Measurements from ENCODE around the gene SNRPA. TPM values are rescaled to one million over a fixed set of nuclear protein-coding genes. Genes with fewer than 3 reads are reported as not detected.

The SNRPA gene
- total RNA-seq, 1 experiment from 2014 or later, result 225 TPM

DNA sequence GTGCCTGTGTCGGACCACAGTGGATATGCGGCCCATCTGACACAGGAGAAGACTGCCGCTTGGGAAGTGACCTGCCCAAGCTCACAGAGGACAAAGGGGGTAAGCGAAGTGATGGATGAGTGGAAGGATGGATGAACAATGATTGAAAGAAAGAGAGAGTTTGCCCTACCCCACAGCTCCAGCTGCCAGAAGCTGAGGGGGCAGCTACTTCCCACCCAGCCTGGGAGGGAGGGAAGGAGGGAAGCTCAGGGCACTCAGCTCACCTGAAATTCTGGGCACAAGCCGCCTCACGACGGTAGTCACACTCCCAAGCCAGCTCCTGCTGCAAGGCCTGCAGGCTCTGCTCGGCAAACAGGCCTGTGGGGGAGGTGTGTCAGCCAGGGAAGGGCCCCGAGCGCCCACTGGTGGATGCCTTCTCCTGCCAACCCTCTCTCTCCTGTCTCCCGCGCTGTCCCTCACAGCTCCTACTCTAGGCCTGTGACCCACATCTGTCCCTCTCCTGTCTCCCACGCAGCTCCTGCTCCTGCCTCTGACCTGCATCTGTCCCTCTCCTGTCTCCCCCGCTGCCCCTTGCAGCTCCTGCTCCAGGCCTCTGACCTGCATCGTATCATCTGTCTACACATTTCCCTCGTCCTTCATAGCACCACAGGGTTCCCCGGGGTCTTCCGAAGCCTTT is 48.5 kb upstream of the SNRPA start:
- Histone ChIP-seq H3K18ac (ENCODE audit: insufficient read length, low read depth, low read length) (no peak overlapping the region), H4K91ac (ENCODE audit: insufficient read length, low read depth, low read length) (no peak overlapping the region), H3K9ac (ENCODE audit: extremely low read depth, insufficient read length, low read length) (no peak overlapping the region), H3K23me2 (ENCODE audit: insufficient read length, low read depth, low read length, poor library complexity, severe bottlenecking) (no peaks in the 10 kb centered on the region), H2BK20ac (ENCODE audit: low read depth, low read length, poor library complexity, severe bottlenecking) (no peak overlapping the region), H4K8ac (replicated peaks; ENCODE audit: insufficient read length, low read depth, low read length) (no peak overlapping the region), H2AK5ac (ENCODE audit: insufficient read length, low read length) (no peak overlapping the region), H2BK120ac (ENCODE audit: low read depth, low read length, poor library complexity, severe bottlenecking) (no peak overlapping the region), H4K20me1 (ENCODE audit: control insufficient read depth, insufficient read depth, insufficient read length) (no peaks in the 10 kb centered on the region), H3K4me2 (ENCODE audit: insufficient read depth, insufficient read length, low read length) (no peak overlapping the region), H3K23ac (ENCODE audit: insufficient read length, low read depth, low read length) (no peak overlapping the region), H3T11ph (ENCODE audit: low read length) (no peak overlapping the region), H2BK15ac (ENCODE audit: low read depth, low read length) (no peak overlapping the region), H3K27ac (ENCODE audit: insufficient read length, low read depth, low read length) (no peak overlapping the region), H3K79me1 (ENCODE audit: insufficient read depth, low read depth, low read length, poor library complexity, severe bottlenecking) (no peaks in the 10 kb centered on the region), H2BK12ac (ENCODE audit: insufficient read length, low read depth, low read length) (no peak overlapping the region), H3K4ac (ENCODE audit: low read depth, low read length) (no peak overlapping the region), H3K27me3 (ENCODE audit: insufficient read depth, low read length) (no peaks in the 10 kb centered on the region), H3K79me2 (ENCODE audit: insufficient read depth, low read length) (no peaks in the 10 kb centered on the region), H3K14ac (ENCODE audit: insufficient read depth, low read length) (no peak overlapping the region), H2BK5ac (ENCODE audit: insufficient read length, low read length) (no peak overlapping the region), H4K5ac (ENCODE audit: insufficient read length, low read depth, low read length) (no peak overlapping the region), H3K56ac (ENCODE audit: insufficient read length, low read depth, low read length) (no peak overlapping the region), H2AFZ (ENCODE audit: low read length) (no peak overlapping the region), H3K4me1 (ENCODE audit: insufficient read depth, low read length) (no peaks in the 10 kb centered on the region), H3K9me3 (ENCODE audit: control insufficient read depth, low read depth, low read length) (no peaks in the 10 kb centered on the region)
- Mint-ChIP-seq H3K27me3 (ENCODE audit: low read depth) (no peaks in the 10 kb centered on the region; the same call in 1 of the 2 replicates), H3K4me1 (peaks cover 5 to 13% of the 10 kb centered on the region in 2 experiments; a peak in 3 of 4 replicates), H3K9me3 (no peaks in the 10 kb centered on the region), H3K36me3 (ENCODE audit: insufficient read depth in 1 of 3, low read depth in 3 of 3) (peaks cover 29 to 57% (median 49%) of the 10 kb centered on the region in 3 experiments), H3K27ac (peak overlapping the region; percentile 46 to 72 (median 62); a peak in 4 of 7 replicates), H3K4me3 (no peak overlapping the region)
- WGBS (ENCODE audit: extremely low coverage, insufficient read length, low lambda C conversion rate), result no CpG with 5 or more reads among the region's 18 CpGs
- peak; percentile 82 for DNase-seq
- TF ChIP-seq, protein P1, sequence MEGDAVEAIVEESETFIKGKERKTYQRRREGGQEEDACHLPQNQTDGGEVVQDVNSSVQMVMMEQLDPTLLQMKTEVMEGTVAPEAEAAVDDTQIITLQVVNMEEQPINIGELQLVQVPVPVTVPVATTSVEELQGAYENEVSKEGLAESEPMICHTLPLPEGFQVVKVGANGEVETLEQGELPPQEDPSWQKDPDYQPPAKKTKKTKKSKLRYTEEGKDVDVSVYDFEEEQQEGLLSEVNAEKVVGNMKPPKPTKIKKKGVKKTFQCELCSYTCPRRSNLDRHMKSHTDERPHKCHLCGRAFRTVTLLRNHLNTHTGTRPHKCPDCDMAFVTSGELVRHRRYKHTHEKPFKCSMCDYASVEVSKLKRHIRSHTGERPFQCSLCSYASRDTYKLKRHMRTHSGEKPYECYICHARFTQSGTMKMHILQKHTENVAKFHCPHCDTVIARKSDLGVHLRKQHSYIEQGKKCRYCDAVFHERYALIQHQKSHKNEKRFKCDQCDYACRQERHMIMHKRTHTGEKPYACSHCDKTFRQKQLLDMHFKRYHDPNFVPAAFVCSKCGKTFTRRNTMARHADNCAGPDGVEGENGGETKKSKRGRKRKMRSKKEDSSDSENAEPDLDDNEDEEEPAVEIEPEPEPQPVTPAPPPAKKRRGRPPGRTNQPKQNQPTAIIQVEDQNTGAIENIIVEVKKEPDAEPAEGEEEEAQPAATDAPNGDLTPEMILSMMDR (conservative IDR thresholded peaks at IDR 0.05), result peak; percentile 71
